ENCODE results near the gene KRTAP29-1. TPM values are rescaled to one million over a fixed set of nuclear protein-coding genes. Genes with fewer than 3 reads are reported as not detected.

Gene KRTAP29-1
- total RNA-seq, 1 donor: not detected

DNA sequence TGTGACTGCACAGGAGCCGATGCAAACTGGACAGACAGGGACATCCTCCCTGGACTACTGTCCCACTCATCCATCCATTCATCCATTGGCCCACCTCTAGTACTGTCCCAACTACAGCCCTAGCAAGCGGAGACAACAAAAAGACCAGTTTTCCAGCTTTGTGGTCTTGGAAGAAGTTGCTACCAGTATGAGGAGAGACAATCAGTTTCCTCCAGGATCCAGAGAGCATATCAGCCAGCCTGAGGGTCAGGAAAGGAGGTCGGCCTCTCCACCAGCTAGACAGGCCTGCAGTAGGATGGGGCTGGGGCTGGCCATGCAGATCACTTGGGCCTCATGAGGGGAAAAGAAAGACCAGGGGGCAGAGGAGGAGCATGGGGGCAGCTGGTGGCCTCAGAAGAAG is 31.2 kb upstream of the KRTAP29-1 start:
- no peak for DNase-seq (ENCODE audit: low read depth)
- TF ChIP-seq, protein P1, sequence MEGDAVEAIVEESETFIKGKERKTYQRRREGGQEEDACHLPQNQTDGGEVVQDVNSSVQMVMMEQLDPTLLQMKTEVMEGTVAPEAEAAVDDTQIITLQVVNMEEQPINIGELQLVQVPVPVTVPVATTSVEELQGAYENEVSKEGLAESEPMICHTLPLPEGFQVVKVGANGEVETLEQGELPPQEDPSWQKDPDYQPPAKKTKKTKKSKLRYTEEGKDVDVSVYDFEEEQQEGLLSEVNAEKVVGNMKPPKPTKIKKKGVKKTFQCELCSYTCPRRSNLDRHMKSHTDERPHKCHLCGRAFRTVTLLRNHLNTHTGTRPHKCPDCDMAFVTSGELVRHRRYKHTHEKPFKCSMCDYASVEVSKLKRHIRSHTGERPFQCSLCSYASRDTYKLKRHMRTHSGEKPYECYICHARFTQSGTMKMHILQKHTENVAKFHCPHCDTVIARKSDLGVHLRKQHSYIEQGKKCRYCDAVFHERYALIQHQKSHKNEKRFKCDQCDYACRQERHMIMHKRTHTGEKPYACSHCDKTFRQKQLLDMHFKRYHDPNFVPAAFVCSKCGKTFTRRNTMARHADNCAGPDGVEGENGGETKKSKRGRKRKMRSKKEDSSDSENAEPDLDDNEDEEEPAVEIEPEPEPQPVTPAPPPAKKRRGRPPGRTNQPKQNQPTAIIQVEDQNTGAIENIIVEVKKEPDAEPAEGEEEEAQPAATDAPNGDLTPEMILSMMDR (IDR thresholded peaks at IDR 0.05; ENCODE audit: insufficient read depth, low read depth, low read length): no peak
- H3K4me3 ChIP-seq (ENCODE audit: low read depth, low read length): no peak overlapping the region

DNA sequence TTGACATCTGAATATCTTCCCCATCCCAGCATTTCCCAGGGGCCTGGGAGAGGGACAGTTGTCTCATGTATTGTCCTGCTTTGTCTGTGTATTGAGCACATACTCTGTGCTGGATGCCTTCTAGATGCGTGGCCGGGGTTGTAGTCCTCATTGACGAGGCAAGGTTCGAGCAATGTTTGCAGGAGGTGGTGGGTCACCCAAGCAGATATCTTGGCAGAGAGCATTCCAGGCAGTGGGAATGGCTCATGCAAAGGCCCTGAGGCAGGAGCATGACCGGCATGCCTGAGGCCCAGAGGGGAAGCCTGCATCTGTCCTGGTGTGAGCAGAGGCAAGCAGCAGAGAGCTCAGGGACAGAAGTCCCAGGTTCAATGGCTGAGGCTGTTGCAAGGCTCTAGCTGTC is 30.4 kb upstream of the KRTAP29-1 start:
- TF ChIP-seq, protein P1 (IDR thresholded peaks at IDR 0.05; ENCODE audit: insufficient read depth, low read depth, low read length): no peak
- DNase-seq (ENCODE audit: low read depth): no peak

DNA sequence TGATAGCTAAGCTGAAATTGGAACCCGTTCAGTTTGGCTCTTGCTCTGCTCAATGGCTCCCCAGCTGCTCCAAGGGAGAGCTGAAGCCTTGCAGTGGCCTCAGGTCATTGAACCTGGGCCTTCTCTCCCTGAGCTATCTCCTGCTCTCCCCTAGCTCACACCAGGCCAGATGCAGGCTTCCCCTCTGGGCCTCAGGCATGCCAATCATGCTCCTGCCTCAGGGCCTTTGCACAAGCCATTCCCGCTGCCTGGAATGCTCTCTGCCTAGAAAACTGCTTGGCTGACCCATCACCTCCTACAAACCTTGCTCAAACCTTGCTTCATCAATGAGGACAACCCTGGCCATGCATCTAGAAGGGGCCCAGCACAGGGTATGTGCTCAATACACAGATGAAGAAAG is 29.6 kb upstream of the KRTAP29-1 start:
- TF ChIP-seq, protein P1 (IDR thresholded peaks at IDR 0.05; ENCODE audit: insufficient read depth, low read depth, low read length): no peak
- no peak for DNase-seq (ENCODE audit: low read depth)
- H3K4me3 ChIP-seq (ENCODE audit: low read depth, low read length): no peak overlapping the region

More for the DNA sequence above, 30.4 kb upstream of the KRTAP29-1 start:
- H3K4me3 ChIP-seq (ENCODE audit: low read depth, low read length): no peak overlapping the region

DNA sequence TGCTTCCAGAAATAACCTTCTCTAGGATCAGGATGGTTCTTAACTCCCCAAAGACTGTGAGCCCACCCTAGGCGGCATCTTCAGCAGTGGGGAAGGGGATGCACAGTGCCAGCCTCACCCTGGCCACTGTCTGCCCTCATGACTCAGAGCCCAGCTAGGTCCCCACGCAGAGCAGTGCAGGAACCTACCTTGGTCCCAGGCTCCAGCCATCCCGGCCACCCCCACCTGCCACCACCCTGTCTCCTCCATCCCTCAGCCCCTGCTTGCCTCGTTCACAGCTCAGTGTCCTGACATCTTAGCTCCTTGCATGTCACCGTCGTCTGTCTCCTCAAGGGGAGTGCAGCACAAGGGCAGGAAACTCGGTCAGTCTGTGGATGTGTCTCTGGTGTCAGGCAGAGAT is 29.0 kb upstream of the KRTAP29-1 start:
- DNase-seq (ENCODE audit: low read depth): no peak
- TF ChIP-seq, protein P1 (IDR thresholded peaks at IDR 0.05; ENCODE audit: insufficient read depth, low read depth, low read length): no peak
- no peak overlapping the region for H3K4me3 ChIP-seq (ENCODE audit: low read depth, low read length)

DNA sequence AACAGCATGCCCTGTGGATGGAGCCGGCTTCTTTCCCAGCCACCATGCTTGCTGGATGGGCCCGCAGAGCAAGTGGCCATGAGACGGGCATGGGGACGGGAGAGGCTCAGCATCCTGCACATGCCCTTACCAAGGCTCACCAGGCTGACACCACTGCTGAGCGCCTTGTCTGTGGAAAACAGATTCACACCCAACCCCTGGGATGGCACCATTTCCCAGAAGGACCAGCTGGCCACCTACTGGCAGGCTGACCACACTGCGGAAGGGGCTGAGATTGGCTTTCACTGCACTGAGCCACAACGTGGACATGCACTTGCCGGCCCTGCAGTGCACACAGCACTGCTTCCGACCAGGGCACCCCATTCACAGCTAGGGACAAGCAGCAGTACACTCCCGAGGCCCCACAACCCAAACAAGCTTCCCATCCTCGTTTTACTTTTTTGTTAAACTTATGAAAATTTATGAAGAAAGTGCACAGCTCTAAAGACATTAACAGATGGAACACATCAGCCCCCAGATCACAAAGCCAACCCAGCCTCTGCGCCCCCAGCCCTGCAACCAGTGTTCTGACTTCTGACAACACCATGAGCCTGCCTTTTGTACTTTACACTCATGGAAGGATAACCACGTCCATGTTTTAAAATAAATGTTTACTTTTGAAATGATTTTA is 26.8 kb upstream of the KRTAP29-1 start:
- DNase-seq (ENCODE audit: low read depth): peak; percentile 51
- TF ChIP-seq, protein P1 (IDR thresholded peaks at IDR 0.05; ENCODE audit: insufficient read depth, low read depth, low read length): peak; percentile 91
- no peak overlapping the region for H3K4me3 ChIP-seq (ENCODE audit: low read depth, low read length)

DNA sequence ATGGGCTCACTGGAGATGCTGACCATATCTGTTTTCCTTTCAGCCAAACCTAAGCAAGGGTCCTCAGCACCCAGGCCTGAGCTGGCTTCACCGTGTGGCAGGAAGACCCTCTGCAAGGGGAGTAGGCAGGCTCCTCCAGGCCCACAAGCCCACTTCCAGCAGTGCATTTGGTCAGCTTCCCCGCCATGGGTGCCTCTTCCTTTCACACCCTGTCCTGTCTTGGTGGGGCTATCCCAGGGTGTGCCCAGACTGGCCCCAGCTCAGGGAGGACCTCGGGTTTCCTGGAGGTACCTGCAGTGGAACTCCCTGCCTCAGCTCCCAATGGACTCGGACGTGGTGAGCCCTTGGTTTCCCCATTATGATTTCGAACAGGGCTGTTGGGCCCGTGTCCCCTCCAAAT is 25.6 kb upstream of the KRTAP29-1 start:
- H3K4me3 ChIP-seq (ENCODE audit: low read depth, low read length): no peak overlapping the region
- TF ChIP-seq, protein P1 (IDR thresholded peaks at IDR 0.05; ENCODE audit: insufficient read depth, low read depth, low read length): no peak
- DNase-seq (ENCODE audit: low read depth): no peak

All from fibroblast of villous mesenchyme (primary cell).